Measurements from ENCODE around the gene PRKAR1A.

PRKAR1A gene

GRCh38 chr17:68505951-68506350, 6.3 kb upstream of the PRKAR1A start:
- H3K4me3 ChIP-seq (ENCODE audit: low read length in 2 of 2): no peak overlapping the region
- no peak overlapping the region for H4K91ac ChIP-seq (ENCODE audit: low read depth, low read length, poor library complexity)
- H3K27me3 ChIP-seq (ENCODE audit: control insufficient read depth in 3 of 3, insufficient read depth in 3 of 3, low read depth in 1 of 3, low read length in 3 of 3): no peaks in the 10 kb centered on the region
- H4K8ac ChIP-seq (ENCODE audit: low read depth, low read length): no peak overlapping the region
- H3K4me2 ChIP-seq (ENCODE audit: insufficient read depth, low read length, poor library complexity, severe bottlenecking): no peak overlapping the region
- H3K23ac ChIP-seq (ENCODE audit: low read depth, low read length, poor library complexity): no peak overlapping the region
- no peaks in the 10 kb centered on the region for H3K79me1 ChIP-seq (ENCODE audit: low read depth, low read length)
- H3K9ac ChIP-seq (ENCODE audit: low read depth, low read length, poor library complexity): no peak overlapping the region
- H2BK5ac ChIP-seq (ENCODE audit: low read length): no peak overlapping the region
- H3K4me1 ChIP-seq (ENCODE audit: control insufficient read depth in 2 of 2, insufficient read depth in 1 of 2, low read depth in 1 of 2, low read length in 2 of 2): peaks cover 0 to 15% of the 10 kb centered on the region in 2 donors
- H2AFZ ChIP-seq (ENCODE audit: low read length): no peak overlapping the region
- WGBS, 2 donors (ENCODE audit: extremely low coverage in 2 of 2, insufficient read length in 2 of 2, insufficient replicate concordance in 1 of 2): no CpG with 5 or more reads among the region's 1 CpG
- H2AK5ac ChIP-seq (ENCODE audit: low read depth, low read length): no peak overlapping the region
- no peaks in the 10 kb centered on the region for H3K9me3 ChIP-seq (replicated peaks in 1 of 2; ENCODE audit: control insufficient read depth in 2 of 2, insufficient read depth in 1 of 2, low read depth in 1 of 2, low read length in 2 of 2)
- H3K14ac ChIP-seq (ENCODE audit: low read length): no peak overlapping the region
- H3K4ac ChIP-seq (ENCODE audit: low read length): no peak overlapping the region
- H2BK12ac ChIP-seq (ENCODE audit: low read length): no peak overlapping the region
- no peak overlapping the region for H2BK120ac ChIP-seq (ENCODE audit: low read depth, low read length)
- no peak overlapping the region for H2BK15ac ChIP-seq (ENCODE audit: low read length)
- DNase-seq (ENCODE audit: low spot score): no peak
- no peak overlapping the region for H3K18ac ChIP-seq (ENCODE audit: low read length)
- no peak overlapping the region for H3K27ac ChIP-seq (replicated peaks; ENCODE audit: low read length)
- H3K36me3 ChIP-seq (replicated peaks in 1 of 2; ENCODE audit: control insufficient read depth in 2 of 2, insufficient read depth in 2 of 2, low read length in 2 of 2): no peaks in the 10 kb centered on the region

GRCh38 chr17:68507576-68507975, 4.7 kb upstream of the PRKAR1A start:
- Histone ChIP-seq H3K36me3 (replicated peaks in 1 of 2; ENCODE audit: control insufficient read depth in 2 of 2, insufficient read depth in 2 of 2, low read length in 2 of 2) (no peaks in the 10 kb centered on the region), H4K91ac (ENCODE audit: low read depth, low read length, poor library complexity) (no peak overlapping the region), H3K27me3 (ENCODE audit: control insufficient read depth in 3 of 3, insufficient read depth in 3 of 3, low read depth in 1 of 3, low read length in 3 of 3) (no peaks in the 10 kb centered on the region), H2AK5ac (ENCODE audit: low read depth, low read length) (no peak overlapping the region), H2BK120ac (ENCODE audit: low read depth, low read length) (no peak overlapping the region), H3K4ac (ENCODE audit: low read length) (no peak overlapping the region), H3K4me1 (ENCODE audit: control insufficient read depth in 2 of 2, insufficient read depth in 1 of 2, low read depth in 1 of 2, low read length in 2 of 2) (peaks cover 1 to 15% of the 10 kb centered on the region in 2 donors), H3K79me1 (ENCODE audit: low read depth, low read length) (peaks cover 1% of the 10 kb centered on the region), H3K4me2 (ENCODE audit: insufficient read depth, low read length, poor library complexity, severe bottlenecking) (no peak overlapping the region), H3K9me3 (replicated peaks in 1 of 2; ENCODE audit: control insufficient read depth in 2 of 2, insufficient read depth in 1 of 2, low read depth in 1 of 2, low read length in 2 of 2) (no peaks in the 10 kb centered on the region), H3K23ac (ENCODE audit: low read depth, low read length, poor library complexity) (no peak overlapping the region), H3K14ac (ENCODE audit: low read length) (no peak overlapping the region), H3K4me3 (ENCODE audit: low read length in 2 of 2) (no peak overlapping the region), H3K9ac (ENCODE audit: low read depth, low read length, poor library complexity) (no peak overlapping the region), H2BK5ac (ENCODE audit: low read length) (no peak overlapping the region), H4K8ac (ENCODE audit: low read depth, low read length) (no peak overlapping the region), H2BK12ac (ENCODE audit: low read length) (no peak overlapping the region), H2BK15ac (ENCODE audit: low read length) (no peak overlapping the region), H3K27ac (replicated peaks; ENCODE audit: low read length) (no peak overlapping the region), H3K18ac (ENCODE audit: low read length) (no peak overlapping the region), H2AFZ (ENCODE audit: low read length) (no peak overlapping the region)
- WGBS, 2 donors (ENCODE audit: extremely low coverage in 2 of 2, insufficient read length in 2 of 2, insufficient replicate concordance in 1 of 2): no CpG with 5 or more reads among the region's 3 CpGs
- no peak for DNase-seq (ENCODE audit: low spot score)

- H3K4ac ChIP-seq (ENCODE audit: low read length): no peak overlapping the region
- no peak overlapping the region for H3K4me2 ChIP-seq (ENCODE audit: insufficient read depth, low read length, poor library complexity, severe bottlenecking)
- H3K27me3 ChIP-seq (ENCODE audit: control insufficient read depth in 3 of 3, insufficient read depth in 3 of 3, low read depth in 1 of 3, low read length in 3 of 3): no peaks in the 10 kb centered on the region
- H2BK15ac ChIP-seq (ENCODE audit: low read length): no peak overlapping the region
- no peak overlapping the region for H3K18ac ChIP-seq (ENCODE audit: low read length)
- H3K4me1 ChIP-seq (ENCODE audit: control insufficient read depth in 2 of 2, insufficient read depth in 1 of 2, low read depth in 1 of 2, low read length in 2 of 2): peaks cover 1 to 23% of the 10 kb centered on the region in 2 donors
- H3K23ac ChIP-seq (ENCODE audit: low read depth, low read length, poor library complexity): no peak overlapping the region
- H2BK12ac ChIP-seq (ENCODE audit: low read length): no peak overlapping the region
- H4K91ac ChIP-seq (ENCODE audit: low read depth, low read length, poor library complexity): no peak overlapping the region
- no peak overlapping the region for H3K14ac ChIP-seq (ENCODE audit: low read length)
- H4K8ac ChIP-seq (ENCODE audit: low read depth, low read length): no peak overlapping the region
- H3K27ac ChIP-seq (replicated peaks; ENCODE audit: low read length): no peak overlapping the region
- H3K9me3 ChIP-seq (replicated peaks in 1 of 2; ENCODE audit: control insufficient read depth in 2 of 2, insufficient read depth in 1 of 2, low read depth in 1 of 2, low read length in 2 of 2): no peaks in the 10 kb centered on the region
- no peaks in the 10 kb centered on the region for H3K36me3 ChIP-seq (replicated peaks in 1 of 2; ENCODE audit: control insufficient read depth in 2 of 2, insufficient read depth in 2 of 2, low read length in 2 of 2)
- H2BK120ac ChIP-seq (ENCODE audit: low read depth, low read length): no peak overlapping the region
- H2AFZ ChIP-seq (ENCODE audit: low read length): peak overlapping the region; percentile 11
- no CpG with 5 or more reads among the region's 9 CpGs for WGBS, 2 donors (ENCODE audit: extremely low coverage in 2 of 2, insufficient read length in 2 of 2, insufficient replicate concordance in 1 of 2)
- H3K9ac ChIP-seq (ENCODE audit: low read depth, low read length, poor library complexity): no peak overlapping the region
- H2AK5ac ChIP-seq (ENCODE audit: low read depth, low read length): no peak overlapping the region
- DNase-seq (ENCODE audit: low spot score): no peak
- no peak overlapping the region for H3K4me3 ChIP-seq (ENCODE audit: low read length in 2 of 2)
- no peak overlapping the region for H2BK5ac ChIP-seq (ENCODE audit: low read length)
- H3K79me1 ChIP-seq (ENCODE audit: low read depth, low read length): peaks cover 1% of the 10 kb centered on the region
Measured at GRCh38 chr17:68509141-68510057, 2.8 kb upstream of the PRKAR1A start.

DNA sequence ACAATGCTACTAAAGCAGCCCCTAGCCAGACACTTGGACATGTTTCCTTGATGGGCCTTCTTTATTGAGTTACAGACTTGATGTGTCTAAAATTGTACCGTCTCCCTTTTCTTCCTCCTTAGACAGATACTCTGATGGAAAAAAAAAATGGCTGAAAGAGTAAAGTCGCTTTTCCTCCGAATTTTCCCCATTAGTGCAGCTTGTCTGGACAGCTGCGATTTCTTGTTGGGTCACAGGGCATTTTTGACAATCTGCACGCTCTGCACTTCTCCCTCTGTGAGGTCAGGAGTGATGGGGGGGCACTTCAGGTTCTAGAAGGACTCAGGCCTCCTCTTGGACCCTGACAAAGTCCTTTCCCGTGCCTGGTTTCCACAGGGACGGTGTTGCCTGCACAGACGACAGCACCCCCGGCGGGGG, 968 bp upstream of the PRKAR1A start:
- Histone ChIP-seq H3K18ac (ENCODE audit: low read length) (no peak overlapping the region), H4K8ac (ENCODE audit: low read depth, low read length) (no peak overlapping the region), H3K4me3 (ENCODE audit: low read length in 2 of 2) (peak overlapping the region; percentile 74 to 91), H3K14ac (ENCODE audit: low read length) (no peak overlapping the region), H3K23ac (ENCODE audit: low read depth, low read length, poor library complexity) (no peak overlapping the region), H3K4me1 (ENCODE audit: control insufficient read depth in 2 of 2, insufficient read depth in 1 of 2, low read depth in 1 of 2, low read length in 2 of 2) (peaks cover 1 to 32% of the 10 kb centered on the region in 2 donors), H3K36me3 (replicated peaks in 1 of 2; ENCODE audit: control insufficient read depth in 2 of 2, insufficient read depth in 2 of 2, low read length in 2 of 2) (peaks cover 2 to 17% of the 10 kb centered on the region in 2 donors), H2BK120ac (ENCODE audit: low read depth, low read length) (no peak overlapping the region), H3K79me1 (ENCODE audit: low read depth, low read length) (peaks cover 4% of the 10 kb centered on the region), H3K9ac (ENCODE audit: low read depth, low read length, poor library complexity) (no peak overlapping the region), H3K27ac (replicated peaks; ENCODE audit: low read length) (peak overlapping the region; percentile 95), H3K27me3 (ENCODE audit: control insufficient read depth in 3 of 3, insufficient read depth in 3 of 3, low read depth in 1 of 3, low read length in 3 of 3) (no peaks in the 10 kb centered on the region), H2BK12ac (ENCODE audit: low read length) (no peak overlapping the region), H2AK5ac (ENCODE audit: low read depth, low read length) (no peak overlapping the region), H4K91ac (ENCODE audit: low read depth, low read length, poor library complexity) (no peak overlapping the region), H2BK5ac (ENCODE audit: low read length) (no peak overlapping the region), H3K9me3 (replicated peaks in 1 of 2; ENCODE audit: control insufficient read depth in 2 of 2, insufficient read depth in 1 of 2, low read depth in 1 of 2, low read length in 2 of 2) (no peaks in the 10 kb centered on the region), H2BK15ac (ENCODE audit: low read length) (no peak overlapping the region), H3K4me2 (ENCODE audit: insufficient read depth, low read length, poor library complexity, severe bottlenecking) (peak overlapping the region; percentile 84), H3K4ac (ENCODE audit: low read length) (no peak overlapping the region), H2AFZ (ENCODE audit: low read length) (peak overlapping the region; percentile 88)
- WGBS, 2 donors (ENCODE audit: extremely low coverage in 2 of 2, insufficient read length in 2 of 2, insufficient replicate concordance in 1 of 2): no CpG with 5 or more reads among the region's 10 CpGs
- DNase-seq (ENCODE audit: low spot score): no peak

Measured in neuronal stem cell (in vitro differentiated cells).